Cardiac muscle cell (in vitro differentiated cells and primary cell): ENCODE measurements around the gene NLRP3. TPM values are rescaled to one million over a fixed set of nuclear protein-coding genes. Genes with fewer than 3 reads are reported as not detected.

Source experiments
- DNase-seq, 2 donors: peaks; one replicate each; pipeline versions ENCODE4 v3.0.0 to v3.0.0-alpha.2; 2010 to 2017; ENCODE audit warnings: low read depth in 1 of 2, low spot score in 1 of 2
- H3K27ac ChIP-seq: fragments of 200-600 bp; sonication (generic); 2 replicates; pipeline ENCODE4 v1.5.1; 2016
- H3K27me3 ChIP-seq: fragments of 200-600 bp; sonication (generic); 2 replicates; pipeline ENCODE4 v1.6.0; 2016; ENCODE audit warnings: control low read depth
- H3K36me3 ChIP-seq: fragments of 200-600 bp; sonication (generic); 2 replicates; pipeline ENCODE4 v1.5.1; 2016; ENCODE audit warnings: control low read depth
- H3K4me1 ChIP-seq: fragments of 200-600 bp; sonication (generic); 2 replicates; pipeline ENCODE4 v1.8.1; 2017; ENCODE audit warnings: low read depth, mild to moderate bottlenecking, mixed run types
- H3K4me3 ChIP-seq: fragments of 200-600 bp; sonication (generic); 2 replicates; pipeline ENCODE4 v1.5.1; 2016; ENCODE audit warnings: mild to moderate bottlenecking
- H3K9me3 ChIP-seq: fragments of 200-600 bp; sonication (generic); 2 replicates; pipeline ENCODE4 v1.5.1; 2017; ENCODE audit warnings: low read depth, mild to moderate bottlenecking, control low read depth
- polyA plus RNA-seq: library from polyadenylated mRNA; unstranded; fragments of >200 nt; fragmentation: Nextera tagmentation; extraction: Ambion mirVana; gene quantifications from 2 replicates; pipeline ENCODE4 v1.2.1, GENCODE V29; 2016
- total RNA-seq: library from RNA; depleted of rRNA; stranded (reverse); fragments of >200 nt; gene quantifications from 2 replicates; pipeline ENCODE4 v1.2.3, GENCODE V29; 2016
- TF ChIP-seq, protein P1 (sequence below): IDR thresholded peaks from 2 replicates; pipeline ENCODE4 v1.5.1; 2012; ENCODE audit warnings: low read depth, mild to moderate bottlenecking, low read length

The NLRP3 gene
- total and polyA plus RNA-seq, 2 experiments from 2014 or later: 1.5 TPM; not detected in 1

DNA sequence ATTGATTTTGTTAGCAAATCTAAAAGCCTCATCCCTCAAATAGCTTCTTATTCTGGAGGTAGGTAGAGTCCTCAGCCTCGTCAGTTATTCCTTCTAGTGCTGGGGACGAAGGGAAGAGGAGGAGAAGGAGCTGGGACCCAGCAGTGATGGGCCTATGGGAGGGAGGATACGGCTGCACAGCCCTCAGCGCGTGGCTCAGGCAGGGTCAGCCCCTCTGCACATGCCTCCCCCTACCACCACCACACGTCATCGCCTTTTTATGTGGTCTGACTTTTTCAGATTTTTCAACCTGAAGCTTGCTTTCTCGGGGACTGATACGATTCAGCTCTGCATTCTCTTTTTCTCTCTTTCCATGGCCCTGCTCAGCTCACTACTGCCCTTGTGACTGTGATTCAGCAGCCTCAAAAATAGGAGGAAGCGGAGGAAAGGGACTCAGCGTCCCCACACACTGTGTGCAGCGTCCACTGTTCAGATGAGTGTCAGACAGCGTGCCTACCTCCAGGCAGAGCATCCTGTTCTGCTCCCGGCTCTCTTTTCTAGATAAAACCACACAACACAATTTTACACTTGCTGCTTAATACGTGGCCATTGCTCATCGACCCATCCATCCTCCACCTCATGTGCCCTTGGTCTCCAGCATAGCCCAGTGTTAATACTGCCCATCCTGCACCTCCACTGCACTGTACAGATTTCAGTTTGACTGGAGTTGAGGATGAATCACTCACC lies 41.1 kb downstream of the NLRP3 start:
- no peak overlapping the region for H3K27ac ChIP-seq
- no peaks in the 10 kb centered on the region for H3K9me3 ChIP-seq
- H3K36me3 ChIP-seq: no peaks in the 10 kb centered on the region
- TF ChIP-seq, protein P1, sequence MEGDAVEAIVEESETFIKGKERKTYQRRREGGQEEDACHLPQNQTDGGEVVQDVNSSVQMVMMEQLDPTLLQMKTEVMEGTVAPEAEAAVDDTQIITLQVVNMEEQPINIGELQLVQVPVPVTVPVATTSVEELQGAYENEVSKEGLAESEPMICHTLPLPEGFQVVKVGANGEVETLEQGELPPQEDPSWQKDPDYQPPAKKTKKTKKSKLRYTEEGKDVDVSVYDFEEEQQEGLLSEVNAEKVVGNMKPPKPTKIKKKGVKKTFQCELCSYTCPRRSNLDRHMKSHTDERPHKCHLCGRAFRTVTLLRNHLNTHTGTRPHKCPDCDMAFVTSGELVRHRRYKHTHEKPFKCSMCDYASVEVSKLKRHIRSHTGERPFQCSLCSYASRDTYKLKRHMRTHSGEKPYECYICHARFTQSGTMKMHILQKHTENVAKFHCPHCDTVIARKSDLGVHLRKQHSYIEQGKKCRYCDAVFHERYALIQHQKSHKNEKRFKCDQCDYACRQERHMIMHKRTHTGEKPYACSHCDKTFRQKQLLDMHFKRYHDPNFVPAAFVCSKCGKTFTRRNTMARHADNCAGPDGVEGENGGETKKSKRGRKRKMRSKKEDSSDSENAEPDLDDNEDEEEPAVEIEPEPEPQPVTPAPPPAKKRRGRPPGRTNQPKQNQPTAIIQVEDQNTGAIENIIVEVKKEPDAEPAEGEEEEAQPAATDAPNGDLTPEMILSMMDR: no peak
- no peaks in the 10 kb centered on the region for H3K27me3 ChIP-seq
- peaks cover 8% of the 10 kb centered on the region for H3K4me1 ChIP-seq
- H3K4me3 ChIP-seq: no peak overlapping the region
- DNase-seq: no peak

GRCh38 chr1:247459507-247459906 lies 43.5 kb downstream of the NLRP3 start:
- TF ChIP-seq, protein P1: no peak
- no peak overlapping the region for H3K27ac ChIP-seq
- no peaks in the 10 kb centered on the region for H3K4me1 ChIP-seq
- H3K36me3 ChIP-seq: no peaks in the 10 kb centered on the region
- H3K9me3 ChIP-seq: no peaks in the 10 kb centered on the region
- no peak overlapping the region for H3K4me3 ChIP-seq
- no peaks in the 10 kb centered on the region for H3K27me3 ChIP-seq
- no peak for DNase-seq

DNA sequence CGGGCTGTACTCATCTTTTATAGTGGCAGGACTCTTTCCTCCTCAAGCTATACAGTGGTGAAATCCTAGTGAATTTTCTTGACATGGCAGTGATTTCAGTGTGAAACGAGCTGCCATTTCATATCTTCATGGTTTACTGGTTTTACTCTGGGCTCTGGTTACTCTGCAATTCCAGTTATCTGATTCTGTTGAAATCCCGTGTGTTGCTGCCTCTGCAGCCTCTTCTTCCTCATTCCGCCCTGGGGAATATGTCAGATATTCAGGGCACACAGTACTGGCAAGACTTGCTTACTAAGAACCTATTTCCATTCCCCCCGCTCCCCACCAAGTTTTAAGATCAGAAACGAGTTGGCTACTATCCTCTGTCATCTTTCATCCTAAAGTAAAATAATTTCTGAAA lies 49.8 kb downstream of the NLRP3 start:
- H3K27me3 ChIP-seq: no peaks in the 10 kb centered on the region
- TF ChIP-seq, protein P1: no peak
- no peak overlapping the region for H3K27ac ChIP-seq
- no peaks in the 10 kb centered on the region for H3K36me3 ChIP-seq
- H3K4me3 ChIP-seq: no peak overlapping the region
- no peaks in the 10 kb centered on the region for H3K4me1 ChIP-seq
- no peak for DNase-seq
- H3K9me3 ChIP-seq: no peaks in the 10 kb centered on the region

- Histone ChIP-seq H3K27me3 (no peaks in the 10 kb centered on the region), H3K36me3 (no peaks in the 10 kb centered on the region), H3K4me3 (no peak overlapping the region), H3K27ac (no peak overlapping the region), H3K9me3 (no peaks in the 10 kb centered on the region), H3K4me1 (no peaks in the 10 kb centered on the region)
- no peak for DNase-seq
- TF ChIP-seq, protein P1: no peak
These were observed 51.2 kb downstream of the NLRP3 start for GRCh38 chr1:247467129-247467528.

- H3K9me3 ChIP-seq: no peaks in the 10 kb centered on the region
- no peak for DNase-seq
- H3K27ac ChIP-seq: no peak overlapping the region
- no peak overlapping the region for H3K4me3 ChIP-seq
- TF ChIP-seq, protein P1: no peak
- no peaks in the 10 kb centered on the region for H3K27me3 ChIP-seq
- no peaks in the 10 kb centered on the region for H3K4me1 ChIP-seq
- H3K36me3 ChIP-seq: no peaks in the 10 kb centered on the region
These were observed 52.6 kb downstream of the NLRP3 start for GRCh38 chr1:247468481-247469140.
